Uterus (tissue), 4 donors: ENCODE data around the gene TMEM156. TPM values are rescaled to one million over a fixed set of nuclear protein-coding genes. Genes with fewer than 3 reads are reported as not detected.

ENCODE experiments used
- DNase-seq, 2 donors: peaks; one replicate each; pipeline ENCODE4 v3.0.0-alpha.2; 2019 to 2020
- H3K27ac ChIP-seq, 2 donors: fragments of 200-600 bp; sonication (generic); 1 replicate in 1 of 2; 2 replicates in 1 of 2; pipeline ENCODE4 v1.5.1; 2016 to 2018
- H3K27me3 ChIP-seq, 2 donors: fragments of 200-600 bp; sonication (generic); one replicate each; pipeline ENCODE4 v1.5.1; 2018 to 2019; ENCODE audit warnings: control low read depth in 1 of 2
- H3K36me3 ChIP-seq, 2 donors: fragments of 200-600 bp; sonication (generic); one replicate each; pipeline ENCODE4 v1.5.1; 2019; ENCODE audit warnings: control low read depth in 1 of 2
- H3K4me1 ChIP-seq, 2 donors: fragments of 200-600 bp; sonication (generic); one replicate each; pipeline ENCODE4 v1.5.1; 2018 to 2019; ENCODE audit warnings: control low read depth in 1 of 2
- H3K4me3 ChIP-seq, 2 donors: fragments of 200-600 bp; sonication (generic); 1 replicate in 1 of 2; 2 replicates in 1 of 2; pipeline ENCODE4 v1.5.1; 2018 to 2019; ENCODE audit warnings: mild to moderate bottlenecking in 1 of 2
- H3K9me3 ChIP-seq, 2 donors: fragments of 200-600 bp; sonication (generic); one replicate each; pipeline ENCODE4 v1.5.1; 2019; ENCODE audit warnings: control low read depth in 1 of 2
- POLR2A ChIP-seq, 2 donors: fragments of 450-650 bp; IDR thresholded peaks; one replicate each; pipeline ENCODE4 v1.6.1; 2016; ENCODE audit warnings: antibody characterized with exemption in 2 of 2, mild to moderate bottlenecking in 1 of 2, moderate library complexity in 1 of 2
- intact Hi-C: fragments of 100-400 bp; cut with DNase I; formaldehyde crosslinking; loops from one replicate; pipeline ENCODE4 v1.15.1; 2023; ENCODE audit warnings: low total_unique reads
- total RNA-seq, 4 donors: library from RNA; depleted of rRNA in 3 of 4; stranded (reverse); fragments of >200 nt in 3 of 4; gene quantifications; one replicate each; pipeline versions ENCODE4 v1.1.0 to v1.2.4, GENCODE V29; 2014 to 2023
- TF ChIP-seq, protein P1 (sequence below), 4 experiments: fragments of 200-600 bp in 2 of 4; fragments of 450-650 bp in 2 of 4; sonication (generic) in 2 of 4; IDR thresholded peaks; one replicate each; pipeline ENCODE4 v1.5.1; 2016 to 2019; ENCODE audit warnings: antibody characterized with exemption in 4 of 4, mild to moderate bottlenecking in 2 of 4, moderate library complexity in 1 of 4
- donor health status: DM: yes; HTN: yes; CAD: no.

TMEM156 gene, protein sequence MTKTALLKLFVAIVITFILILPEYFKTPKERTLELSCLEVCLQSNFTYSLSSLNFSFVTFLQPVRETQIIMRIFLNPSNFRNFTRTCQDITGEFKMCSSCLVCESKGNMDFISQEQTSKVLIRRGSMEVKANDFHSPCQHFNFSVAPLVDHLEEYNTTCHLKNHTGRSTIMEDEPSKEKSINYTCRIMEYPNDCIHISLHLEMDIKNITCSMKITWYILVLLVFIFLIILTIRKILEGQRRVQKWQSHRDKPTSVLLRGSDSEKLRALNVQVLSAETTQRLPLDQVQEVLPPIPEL
- total RNA-seq: under 1 TPM in 2 of 4 donors, not detected in 2; 0.37 to 0.41 TPM

DNA sequence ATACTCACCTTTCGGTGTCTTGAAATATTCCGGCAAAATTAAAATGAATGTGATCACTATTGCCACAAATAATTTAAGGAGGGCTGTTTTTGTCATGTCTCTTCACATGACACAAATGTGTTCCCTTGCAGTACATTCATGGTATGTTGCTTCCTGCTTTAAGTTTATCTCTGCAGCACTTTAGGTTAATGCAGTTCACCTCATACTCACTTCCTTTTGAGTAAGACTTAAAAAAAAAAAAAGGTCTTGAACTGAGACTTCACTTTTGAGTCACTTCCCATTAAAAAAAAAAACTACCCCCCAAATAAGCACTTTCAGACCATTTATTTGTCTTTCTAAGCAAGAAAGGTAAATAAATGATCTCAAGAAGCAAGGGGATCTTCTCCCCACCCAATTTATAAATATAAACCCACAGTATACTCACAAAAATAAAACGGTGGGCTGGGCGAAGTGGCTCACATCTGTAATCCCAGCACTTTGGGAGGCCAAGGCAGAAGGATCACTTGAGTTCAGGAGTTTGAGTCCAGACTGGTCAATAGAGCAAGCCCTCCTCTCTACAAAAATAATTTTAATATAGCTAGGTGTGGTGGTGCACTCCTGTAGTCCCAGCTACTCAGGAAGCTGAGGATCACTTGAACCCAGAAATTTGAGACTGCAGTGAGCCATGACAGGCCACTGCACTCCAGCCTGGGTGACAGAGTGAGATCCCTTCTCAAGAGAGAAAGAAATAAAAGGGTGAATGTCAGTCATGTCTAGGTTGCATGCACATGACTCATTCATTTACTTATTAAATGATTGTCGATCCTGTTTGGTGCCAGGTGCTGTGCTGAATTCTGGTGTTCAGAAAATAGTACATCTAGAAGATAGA lies at the start of gene TMEM156:
TMEM156 (minus strand) TSS at position 192 of the 868 bp plus-strand sequence; CDS start at position 96, 96 bp downstream.
- Histone ChIP-seq H3K9me3 (no peaks in the 10 kb centered on the region), H3K36me3 (no peaks in the 10 kb centered on the region), H3K4me3 (no peak within 1 kb of the TSS), H3K27ac (no peak within 1 kb of the TSS), H3K27me3 (no peaks in the 10 kb centered on the region), H3K4me1 (no peaks in the 10 kb centered on the region)
- DNase-seq: no peak
- TF ChIP-seq POLR2A (IDR thresholded peaks at IDR 0.05): no peak
- TF ChIP-seq, protein P1, sequence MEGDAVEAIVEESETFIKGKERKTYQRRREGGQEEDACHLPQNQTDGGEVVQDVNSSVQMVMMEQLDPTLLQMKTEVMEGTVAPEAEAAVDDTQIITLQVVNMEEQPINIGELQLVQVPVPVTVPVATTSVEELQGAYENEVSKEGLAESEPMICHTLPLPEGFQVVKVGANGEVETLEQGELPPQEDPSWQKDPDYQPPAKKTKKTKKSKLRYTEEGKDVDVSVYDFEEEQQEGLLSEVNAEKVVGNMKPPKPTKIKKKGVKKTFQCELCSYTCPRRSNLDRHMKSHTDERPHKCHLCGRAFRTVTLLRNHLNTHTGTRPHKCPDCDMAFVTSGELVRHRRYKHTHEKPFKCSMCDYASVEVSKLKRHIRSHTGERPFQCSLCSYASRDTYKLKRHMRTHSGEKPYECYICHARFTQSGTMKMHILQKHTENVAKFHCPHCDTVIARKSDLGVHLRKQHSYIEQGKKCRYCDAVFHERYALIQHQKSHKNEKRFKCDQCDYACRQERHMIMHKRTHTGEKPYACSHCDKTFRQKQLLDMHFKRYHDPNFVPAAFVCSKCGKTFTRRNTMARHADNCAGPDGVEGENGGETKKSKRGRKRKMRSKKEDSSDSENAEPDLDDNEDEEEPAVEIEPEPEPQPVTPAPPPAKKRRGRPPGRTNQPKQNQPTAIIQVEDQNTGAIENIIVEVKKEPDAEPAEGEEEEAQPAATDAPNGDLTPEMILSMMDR (IDR thresholded peaks at IDR 0.05): no peak
- intact Hi-C loops: no loop called here

DNA sequence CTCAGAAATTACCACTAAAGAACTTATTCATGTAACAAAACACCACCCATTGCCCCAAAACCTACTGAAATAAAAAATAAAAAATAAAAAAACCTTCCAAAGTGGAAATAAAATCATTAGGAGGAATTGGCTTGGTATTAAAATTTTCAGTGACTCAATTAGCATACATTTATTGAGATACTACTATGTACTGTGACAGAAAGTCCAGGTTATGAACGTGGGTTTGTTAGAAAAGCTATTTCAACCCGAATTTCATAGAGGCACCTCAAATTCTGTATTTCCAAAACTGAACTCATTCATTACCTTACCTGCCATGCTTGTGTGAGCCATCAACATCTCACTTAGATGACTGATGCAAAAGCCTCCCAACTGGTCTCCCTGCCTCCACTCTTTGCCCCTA lies 46.6 kb upstream of the TMEM156 start:
- no peak for DNase-seq
- Histone ChIP-seq H3K9me3 (no peaks in the 10 kb centered on the region), H3K36me3 (no peaks in the 10 kb centered on the region), H3K27ac (no peak overlapping the region), H3K4me1 (no peaks in the 10 kb centered on the region), H3K27me3 (no peaks in the 10 kb centered on the region), H3K4me3 (no peak overlapping the region)
- TF ChIP-seq, protein P1 (IDR thresholded peaks at IDR 0.05): no peak
- TF ChIP-seq POLR2A (IDR thresholded peaks at IDR 0.05): no peak
- intact Hi-C loops: no loop called here

DNA sequence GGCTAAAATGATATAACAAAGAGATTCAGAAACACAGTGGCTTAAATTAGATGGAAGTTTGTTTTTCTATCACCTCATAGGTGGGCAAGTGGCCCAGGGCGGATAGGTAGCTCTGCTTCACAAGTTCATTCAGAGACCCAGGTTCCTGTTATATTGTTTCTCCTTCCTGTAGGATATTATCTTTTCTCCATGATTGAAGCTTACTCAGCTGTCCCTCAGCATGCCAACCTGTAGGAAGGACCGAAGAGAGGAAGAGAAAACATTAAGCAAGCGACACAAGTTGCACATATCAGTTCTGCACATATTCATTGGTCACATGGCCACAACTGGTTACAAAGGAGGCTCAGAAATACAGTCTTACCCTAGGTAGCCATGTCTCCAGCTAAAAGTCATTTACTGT lies 36.7 kb upstream of the TMEM156 start:
- H3K27ac ChIP-seq: no peak overlapping the region
- no peaks in the 10 kb centered on the region for H3K9me3 ChIP-seq
- H3K4me1 ChIP-seq: no peaks in the 10 kb centered on the region
- no peaks in the 10 kb centered on the region for H3K36me3 ChIP-seq
- intact Hi-C loops: no loop called here
- no peak overlapping the region for H3K4me3 ChIP-seq
- DNase-seq: no peak
- no peaks in the 10 kb centered on the region for H3K27me3 ChIP-seq
- TF ChIP-seq, protein P1 (IDR thresholded peaks at IDR 0.05): no peak
- TF ChIP-seq POLR2A (IDR thresholded peaks at IDR 0.05): no peak

DNA sequence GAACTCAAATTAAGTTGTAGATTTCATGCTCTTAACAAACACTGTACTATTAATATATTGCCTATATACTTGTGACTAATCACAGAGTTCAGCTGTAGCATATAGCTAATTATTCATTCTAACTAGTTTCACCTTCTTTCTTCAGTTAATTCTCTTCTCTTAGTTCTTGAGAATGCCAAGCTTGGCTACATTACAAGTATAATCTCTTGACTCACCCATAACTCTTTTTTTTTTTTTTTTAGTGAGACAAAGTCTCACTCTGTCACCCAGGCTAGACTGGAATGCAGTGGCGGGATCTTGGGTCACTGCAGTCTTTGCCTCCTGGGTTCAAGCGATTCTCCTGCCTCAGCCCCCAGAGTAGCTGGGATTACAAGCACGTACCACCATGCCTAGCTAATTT lies 35.2 kb upstream of the TMEM156 start:
- H3K36me3 ChIP-seq: no peaks in the 10 kb centered on the region
- no peak for DNase-seq
- no peak overlapping the region for H3K4me3 ChIP-seq
- TF ChIP-seq POLR2A (IDR thresholded peaks at IDR 0.05): no peak
- TF ChIP-seq, protein P1 (IDR thresholded peaks at IDR 0.05): no peak
- H3K27ac ChIP-seq: no peak overlapping the region
- H3K4me1 ChIP-seq: no peaks in the 10 kb centered on the region
- no peaks in the 10 kb centered on the region for H3K9me3 ChIP-seq
- intact Hi-C loops: no loop called here
- no peaks in the 10 kb centered on the region for H3K27me3 ChIP-seq

DNA sequence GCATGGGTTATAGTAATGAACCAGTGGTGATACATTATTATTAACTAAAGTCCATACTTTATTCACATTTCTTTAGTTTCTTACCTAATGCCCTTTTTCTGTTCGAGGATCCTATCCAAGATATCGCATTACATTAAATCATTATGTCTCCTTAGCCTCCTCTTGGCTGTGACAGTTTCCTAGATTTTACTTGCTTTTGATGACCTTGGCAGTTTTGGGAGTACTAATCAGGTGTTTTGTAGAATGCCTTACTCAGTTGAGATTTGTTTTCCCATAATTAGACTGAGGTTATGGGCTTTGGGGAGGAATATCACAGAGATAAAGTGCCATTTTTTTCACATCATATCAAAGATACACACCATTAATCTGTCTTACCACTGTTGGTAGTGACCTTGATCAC lies 34.8 kb upstream of the TMEM156 start:
- Histone ChIP-seq H3K9me3 (no peaks in the 10 kb centered on the region), H3K36me3 (no peaks in the 10 kb centered on the region), H3K27me3 (no peaks in the 10 kb centered on the region), H3K4me3 (no peak overlapping the region), H3K27ac (no peak overlapping the region), H3K4me1 (no peaks in the 10 kb centered on the region)
- intact Hi-C loops: no loop called here
- DNase-seq: no peak
- no peak for TF ChIP-seq POLR2A (IDR thresholded peaks at IDR 0.05)
- TF ChIP-seq, protein P1 (IDR thresholded peaks at IDR 0.05): no peak
